ACC112 (cell line): ENCODE results near the gene KRTAP5-6.
"Not testable (repeated sequence)": the region's sequence is repeated elsewhere in the genome, so short reads cannot be mapped to it uniquely, and the experiment has no call there.

Source experiments
- H2AFZ ChIP-seq: fragments of 200-600 bp; sonication (generic); one replicate; pipeline ENCODE4 v1.6.0; 2017; ENCODE audit warnings: antibody characterized with exemption, low read length; ENCODE audit not compliant: unreplicated experiment
- H3K27ac ChIP-seq: fragments of 200-600 bp; sonication (generic); 2 replicates; pipeline ENCODE4 v1.5.1; 2014; ENCODE audit warnings: low read depth, mild to moderate bottlenecking, antibody characterized with exemption, low read length, moderate library complexity
- H3K27me3 ChIP-seq: fragments of 200-600 bp; sonication (generic); 2 replicates; pipeline ENCODE4 v1.6.1; 2014; ENCODE audit warnings: mild to moderate bottlenecking, antibody characterized with exemption, low read length, moderate library complexity, mixed read lengths; ENCODE audit not compliant: insufficient read depth
- H3K36me3 ChIP-seq: fragments of 200-600 bp; sonication (generic); 2 replicates; pipeline ENCODE4 v1.6.1; 2016; ENCODE audit warnings: mild to moderate bottlenecking, antibody characterized with exemption, low read length, moderate library complexity, mixed read lengths; ENCODE audit not compliant: insufficient read depth
- H3K4me1 ChIP-seq: fragments of 200-600 bp; sonication (generic); one replicate; pipeline ENCODE4 v1.6.1; 2016; ENCODE audit warnings: low read length, mixed read lengths; ENCODE audit not compliant: insufficient read depth, unreplicated experiment, control insufficient read depth
- H3K4me3 ChIP-seq: fragments of 200-600 bp; sonication (generic); 2 replicates; pipeline ENCODE4 v1.5.1; 2014; ENCODE audit warnings: mild to moderate bottlenecking, low read depth, low read length
- H3K79me2 ChIP-seq: fragments of 200-600 bp; sonication (generic); one replicate; pipeline ENCODE4 v1.6.0; 2016; ENCODE audit warnings: low read length; ENCODE audit not compliant: control insufficient read depth, unreplicated experiment, insufficient read depth

The KRTAP5-6 gene

GRCh38 chr11:1674173-1675131, 22.5 kb upstream of the KRTAP5-6 start:
- no peak overlapping the region for H3K4me3 ChIP-seq
- no peaks in the 10 kb centered on the region for H3K36me3 ChIP-seq
- no peaks in the 10 kb centered on the region for H3K79me2 ChIP-seq
- H2AFZ ChIP-seq = no peak overlapping the region
- no peak overlapping the region for H3K27ac ChIP-seq
- no peaks in the 10 kb centered on the region for H3K4me1 ChIP-seq
- peaks cover 80% of the 10 kb centered on the region for H3K27me3 ChIP-seq

GRCh38 chr11:1675536-1676228, 21.3 kb upstream of the KRTAP5-6 start:
- H3K4me1 ChIP-seq = no peaks in the 10 kb centered on the region
- H3K79me2 ChIP-seq = no peaks in the 10 kb centered on the region
- no peak overlapping the region for H2AFZ ChIP-seq
- H3K27ac ChIP-seq = no peak overlapping the region
- no peak overlapping the region for H3K4me3 ChIP-seq
- peaks cover 73% of the 10 kb centered on the region for H3K27me3 ChIP-seq
- no peaks in the 10 kb centered on the region for H3K36me3 ChIP-seq

- Histone ChIP-seq H3K4me3 (no peak overlapping the region), H3K36me3 (no peaks in the 10 kb centered on the region), H3K4me1 (no peaks in the 10 kb centered on the region), H3K27ac (no peak overlapping the region), H2AFZ (no peak overlapping the region), H3K27me3 (peaks cover 72% of the 10 kb centered on the region), H3K79me2 (no peaks in the 10 kb centered on the region)
These were observed 20.7 kb upstream of the KRTAP5-6 start for GRCh38 chr11:1676229-1676740.

- no peaks in the 10 kb centered on the region for H3K36me3 ChIP-seq
- H3K4me1 ChIP-seq = no peaks in the 10 kb centered on the region
- H3K79me2 ChIP-seq = no peaks in the 10 kb centered on the region
- H3K27me3 ChIP-seq = peaks cover 48% of the 10 kb centered on the region
- H3K27ac ChIP-seq = no peak overlapping the region
- no peak overlapping the region for H3K4me3 ChIP-seq
- no peak overlapping the region for H2AFZ ChIP-seq
These were observed 17.1 kb upstream of the KRTAP5-6 start for GRCh38 chr11:1679881-1680280.

- H3K4me3 ChIP-seq = no peak overlapping the region
- H3K79me2 ChIP-seq = no peaks in the 10 kb centered on the region
- H3K27me3 ChIP-seq = peaks cover 25% of the 10 kb centered on the region
- H3K36me3 ChIP-seq = no peaks in the 10 kb centered on the region
- no peaks in the 10 kb centered on the region for H3K4me1 ChIP-seq
- H3K27ac ChIP-seq = no peak overlapping the region
- no peak overlapping the region for H2AFZ ChIP-seq
These were observed 14.6 kb upstream of the KRTAP5-6 start for GRCh38 chr11:1682225-1682905.

GRCh38 chr11:1683216-1683615, 13.8 kb upstream of the KRTAP5-6 start:
- H3K79me2 ChIP-seq, H2AFZ ChIP-seq, H3K27ac ChIP-seq, H3K4me3 ChIP-seq, H3K4me1 ChIP-seq, H3K36me3 ChIP-seq: not testable (repeated sequence)
- peaks cover 19% of the 10 kb centered on the region for H3K27me3 ChIP-seq

GRCh38 chr11:1683904-1684572, 13.0 kb upstream of the KRTAP5-6 start:
- not testable (repeated sequence) for H2AFZ ChIP-seq, H3K36me3 ChIP-seq, H3K4me3 ChIP-seq, H3K79me2 ChIP-seq, H3K4me1 ChIP-seq, H3K27ac ChIP-seq
- peaks cover 13% of the 10 kb centered on the region for H3K27me3 ChIP-seq

- not testable (repeated sequence) for H3K4me1 ChIP-seq, H3K4me3 ChIP-seq, H3K27ac ChIP-seq, H3K36me3 ChIP-seq, H3K79me2 ChIP-seq, H2AFZ ChIP-seq
- H3K27me3 ChIP-seq = peaks cover 12% of the 10 kb centered on the region
These were observed 11.8 kb upstream of the KRTAP5-6 start for GRCh38 chr11:1684886-1685874.

GRCh38 chr11:1686220-1686619, 10.8 kb upstream of the KRTAP5-6 start:
- not testable (repeated sequence) for H2AFZ ChIP-seq, H3K4me3 ChIP-seq, H3K79me2 ChIP-seq, H3K27ac ChIP-seq, H3K4me1 ChIP-seq, H3K36me3 ChIP-seq
- peaks cover 16% of the 10 kb centered on the region for H3K27me3 ChIP-seq
